ENCODE results near the gene LIMCH1.

LIMCH1 gene

GRCh38 chr4:41575207-41575606 is 37.2 kb downstream of the LIMCH1 start:
- H3K9me3 ChIP-seq (ENCODE audit: insufficient read depth, low read length), result no peaks in the 10 kb centered on the region
- H3K36me3 ChIP-seq (replicated peaks; ENCODE audit: low read depth, low read length), result no peaks in the 10 kb centered on the region
- H4K20me1 ChIP-seq (ENCODE audit: insufficient read depth, low read length), result no peaks in the 10 kb centered on the region
- peaks cover 23% of the 10 kb centered on the region for H3K27me3 ChIP-seq (ENCODE audit: low read depth, low read length)
- H2AFZ ChIP-seq (ENCODE audit: low read depth, low read length), result no peak overlapping the region
- H3K4me3 ChIP-seq (ENCODE audit: low read length), result no peak overlapping the region
- TF ChIP-seq CTCF (IDR thresholded peaks at IDR 0.05; ENCODE audit: low read depth, low read length) (no peak), EZH2phosphoT487 (IDR thresholded peaks at IDR 0.05; ENCODE audit: low read depth) (no peak)
- H3K27ac ChIP-seq (ENCODE audit: low read length), result no peak overlapping the region
- no peaks in the 10 kb centered on the region for H3K4me1 ChIP-seq (ENCODE audit: low read length)
- no peaks in the 10 kb centered on the region for H3K79me2 ChIP-seq (ENCODE audit: low read length)
- no peak overlapping the region for H3K4me2 ChIP-seq (ENCODE audit: low read length)
- H3K9ac ChIP-seq (ENCODE audit: low read length), result no peak overlapping the region

GRCh38 chr4:41575665-41576064 is 37.7 kb downstream of the LIMCH1 start:
- no peaks in the 10 kb centered on the region for H4K20me1 ChIP-seq (ENCODE audit: insufficient read depth, low read length)
- H3K9ac ChIP-seq (ENCODE audit: low read length), result no peak overlapping the region
- no peak overlapping the region for H3K4me3 ChIP-seq (ENCODE audit: low read length)
- no peaks in the 10 kb centered on the region for H3K36me3 ChIP-seq (replicated peaks; ENCODE audit: low read depth, low read length)
- H3K27me3 ChIP-seq (ENCODE audit: low read depth, low read length), result peaks cover 23% of the 10 kb centered on the region
- no peak overlapping the region for H3K27ac ChIP-seq (ENCODE audit: low read length)
- H3K4me2 ChIP-seq (ENCODE audit: low read length), result no peak overlapping the region
- TF ChIP-seq EZH2phosphoT487 (IDR thresholded peaks at IDR 0.05; ENCODE audit: low read depth) (no peak), CTCF (IDR thresholded peaks at IDR 0.05; ENCODE audit: low read depth, low read length) (no peak)
- H3K4me1 ChIP-seq (ENCODE audit: low read length), result no peaks in the 10 kb centered on the region
- no peaks in the 10 kb centered on the region for H3K79me2 ChIP-seq (ENCODE audit: low read length)
- no peaks in the 10 kb centered on the region for H3K9me3 ChIP-seq (ENCODE audit: insufficient read depth, low read length)
- H2AFZ ChIP-seq (ENCODE audit: low read depth, low read length), result no peak overlapping the region

- H3K27me3 ChIP-seq (ENCODE audit: low read depth, low read length), result no peaks in the 10 kb centered on the region
- H3K4me2 ChIP-seq (ENCODE audit: low read length), result no peak overlapping the region
- no peak for TF ChIP-seq CTCF (IDR thresholded peaks at IDR 0.05; ENCODE audit: low read depth, low read length)
- H3K4me3 ChIP-seq (ENCODE audit: low read length), result no peak overlapping the region
- no peak overlapping the region for H2AFZ ChIP-seq (ENCODE audit: low read depth, low read length)
- H3K9me3 ChIP-seq (ENCODE audit: insufficient read depth, low read length), result no peaks in the 10 kb centered on the region
- no peaks in the 10 kb centered on the region for H3K36me3 ChIP-seq (replicated peaks; ENCODE audit: low read depth, low read length)
- no peak overlapping the region for H3K27ac ChIP-seq (ENCODE audit: low read length)
- no peaks in the 10 kb centered on the region for H4K20me1 ChIP-seq (ENCODE audit: insufficient read depth, low read length)
- H3K79me2 ChIP-seq (ENCODE audit: low read length), result no peaks in the 10 kb centered on the region
- H3K4me1 ChIP-seq (ENCODE audit: low read length), result no peaks in the 10 kb centered on the region
- no peak overlapping the region for H3K9ac ChIP-seq (ENCODE audit: low read length)
Measured at GRCh38 chr4:41579043-41579442, 41.1 kb downstream of the LIMCH1 start.

GRCh38 chr4:41579526-41579925 is 41.6 kb downstream of the LIMCH1 start:
- no peaks in the 10 kb centered on the region for H4K20me1 ChIP-seq (ENCODE audit: insufficient read depth, low read length)
- no peak overlapping the region for H3K4me2 ChIP-seq (ENCODE audit: low read length)
- H3K27ac ChIP-seq (ENCODE audit: low read length), result no peak overlapping the region
- H3K9me3 ChIP-seq (ENCODE audit: insufficient read depth, low read length), result no peaks in the 10 kb centered on the region
- TF ChIP-seq EZH2phosphoT487 (IDR thresholded peaks at IDR 0.05; ENCODE audit: low read depth) (no peak), CTCF (IDR thresholded peaks at IDR 0.05; ENCODE audit: low read depth, low read length) (no peak)
- H3K4me1 ChIP-seq (ENCODE audit: low read length), result no peaks in the 10 kb centered on the region
- no peaks in the 10 kb centered on the region for H3K36me3 ChIP-seq (replicated peaks; ENCODE audit: low read depth, low read length)
- H3K27me3 ChIP-seq (ENCODE audit: low read depth, low read length), result no peaks in the 10 kb centered on the region
- no peak overlapping the region for H2AFZ ChIP-seq (ENCODE audit: low read depth, low read length)
- H3K9ac ChIP-seq (ENCODE audit: low read length), result no peak overlapping the region
- H3K4me3 ChIP-seq (ENCODE audit: low read length), result no peak overlapping the region
- H3K79me2 ChIP-seq (ENCODE audit: low read length), result no peaks in the 10 kb centered on the region
